Stomach smooth muscle (tissue), 2 donors: ENCODE data around the gene NAPG.

Experiments used
- H3K27ac ChIP-seq: one replicate; pipeline ENCODE4 v1.7.0; 2013; ENCODE audit warnings: mild to moderate bottlenecking, low read length, inconsistent platforms
- H3K27me3 ChIP-seq, 2 donors: one replicate each; pipeline ENCODE4 v1.7.0; 2013; ENCODE audit warnings: low read length in 2 of 2; ENCODE audit not compliant: insufficient read depth in 2 of 2, control insufficient read depth in 1 of 2
- H3K36me3 ChIP-seq, 2 donors: one replicate each; pipeline ENCODE4 v1.7.0; 2013; ENCODE audit warnings: low read length in 2 of 2; ENCODE audit not compliant: control insufficient read depth in 2 of 2, insufficient read depth in 2 of 2
- H3K4me1 ChIP-seq: one replicate; pipeline ENCODE4 v1.7.0; 2013; ENCODE audit warnings: low read length; ENCODE audit not compliant: control insufficient read depth, insufficient read depth
- H3K4me3 ChIP-seq, 2 donors: one replicate each; pipeline ENCODE4 v1.7.0; 2013; ENCODE audit warnings: low read length in 2 of 2
- H3K9ac ChIP-seq, 2 donors: one replicate each; pipeline ENCODE4 v1.7.0; 2013; ENCODE audit warnings: low read length in 2 of 2, mild to moderate bottlenecking in 1 of 2
- H3K9me3 ChIP-seq, 2 donors: one replicate each; pipeline ENCODE4 v1.7.0; 2013; ENCODE audit warnings: low read length in 2 of 2; ENCODE audit not compliant: control insufficient read depth in 2 of 2
- donor health status: healthy.
- donor health status: Pancreatic carcinoma.

NAPG gene

DNA sequence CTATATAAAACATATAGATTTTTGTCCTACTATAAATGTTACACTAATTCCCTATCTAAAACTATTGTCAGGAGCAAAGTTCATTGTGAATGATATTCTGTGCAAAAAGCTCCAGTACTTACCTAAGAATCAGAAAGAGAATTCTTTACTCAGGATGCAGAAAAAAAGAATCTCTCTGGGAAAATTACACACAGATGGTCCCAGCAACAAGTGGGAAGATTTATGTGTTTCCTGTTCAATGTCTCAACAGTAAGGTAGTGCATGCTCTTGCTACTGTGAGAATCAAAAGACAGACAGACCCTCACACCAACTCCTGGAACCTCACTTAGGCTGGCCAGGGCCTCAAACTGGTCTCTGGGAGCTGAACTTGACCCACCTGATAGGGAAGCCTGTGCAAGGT lies 11.2 kb upstream of the NAPG start:
- no peak overlapping the region for H3K9ac ChIP-seq
- no peak overlapping the region for H3K4me3 ChIP-seq
- peaks cover 0 to 3% of the 10 kb centered on the region in 2 donors for H3K9me3 ChIP-seq
- H3K27me3 ChIP-seq, result no peaks in the 10 kb centered on the region
- no peaks in the 10 kb centered on the region for H3K36me3 ChIP-seq
- peaks cover 18% of the 10 kb centered on the region for H3K4me1 ChIP-seq
- no peak overlapping the region for H3K27ac ChIP-seq

DNA sequence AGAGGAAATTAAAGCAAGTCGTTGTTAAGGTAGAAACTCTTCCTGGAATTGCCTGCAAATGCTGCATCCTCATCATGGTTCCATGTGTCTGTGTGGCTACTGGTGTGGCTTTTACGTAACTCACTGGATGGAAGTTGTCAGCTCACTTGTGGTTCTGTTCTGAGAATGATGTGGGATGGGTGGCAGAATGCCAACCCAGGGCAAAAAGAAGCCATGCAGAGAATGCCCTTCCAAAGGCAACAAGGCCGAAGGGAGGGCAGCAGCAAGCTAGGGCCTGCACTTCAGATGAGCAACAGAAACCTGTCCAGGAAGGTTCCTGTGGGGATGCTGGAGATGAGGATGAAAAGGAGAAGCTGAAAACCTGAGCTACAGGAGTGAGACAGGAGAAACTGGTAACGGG lies 10.4 kb upstream of the NAPG start:
- Histone ChIP-seq H3K4me1 (peaks cover 26% of the 10 kb centered on the region), H3K9me3 (peaks cover 0 to 3% of the 10 kb centered on the region in 2 donors), H3K36me3 (no peaks in the 10 kb centered on the region), H3K4me3 (no peak overlapping the region), H3K9ac (no peak overlapping the region), H3K27me3 (no peaks in the 10 kb centered on the region), H3K27ac (no peak overlapping the region)

DNA sequence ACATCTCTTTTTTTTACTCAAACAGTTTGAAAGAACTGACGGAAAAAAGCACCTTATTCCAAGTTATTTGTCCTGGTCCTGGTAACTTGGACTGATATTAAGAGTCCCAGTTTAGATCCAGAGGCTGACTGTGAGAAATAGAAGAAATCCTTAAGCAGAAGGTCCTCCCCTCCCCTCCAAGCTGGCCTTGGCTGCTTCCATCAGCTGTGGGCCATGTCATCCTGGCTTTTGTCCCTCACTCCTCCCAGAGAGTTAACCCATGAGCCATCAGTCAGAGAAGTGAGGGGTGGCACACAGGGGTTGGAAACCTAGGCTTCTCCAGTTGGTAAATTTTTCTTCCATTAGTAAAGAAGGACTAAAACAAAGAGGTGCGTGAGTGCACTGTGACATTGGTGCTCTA lies 9.7 kb upstream of the NAPG start:
- no peak overlapping the region for H3K27ac ChIP-seq
- peaks cover 26% of the 10 kb centered on the region for H3K4me1 ChIP-seq

DNA sequence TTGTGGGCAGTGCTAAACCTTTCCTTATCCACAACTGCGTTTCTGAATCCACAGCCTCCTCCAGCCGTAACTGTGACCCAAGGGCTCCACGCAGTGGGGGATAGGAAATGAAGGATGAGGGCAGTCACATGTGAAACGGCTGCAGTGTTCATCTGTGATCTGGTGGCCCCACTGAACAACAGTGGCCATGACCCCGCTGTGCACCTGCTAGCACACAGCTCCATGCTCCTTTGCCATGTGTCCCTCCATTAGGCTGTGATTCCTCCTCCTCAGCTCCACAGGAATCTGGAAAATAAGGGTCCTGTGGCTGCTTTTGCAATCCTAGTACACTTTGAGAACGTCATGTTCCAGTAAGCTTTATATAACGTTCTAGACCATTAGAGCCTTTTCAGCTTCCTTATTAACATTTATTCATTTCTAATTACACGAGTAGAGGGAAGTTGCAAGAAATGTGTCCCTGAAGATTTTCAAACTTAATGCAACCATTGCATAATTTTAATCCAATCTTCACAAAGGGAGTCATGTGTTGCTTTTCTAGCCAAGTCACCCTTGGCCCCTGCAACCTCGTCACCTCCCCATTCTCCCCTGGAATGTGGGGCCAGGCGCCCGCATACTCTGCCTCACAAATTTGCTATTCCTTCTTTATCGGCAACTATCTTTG lies 7.1 kb upstream of the NAPG start:
- Histone ChIP-seq H3K36me3 (no peaks in the 10 kb centered on the region), H3K27me3 (no peaks in the 10 kb centered on the region), H3K9ac (no peak overlapping the region), H3K27ac (peak overlapping the region; percentile 49), H3K9me3 (peaks cover 0 to 3% of the 10 kb centered on the region in 2 donors), H3K4me3 (peak overlapping the region in 1 of 2 donors; percentile 47), H3K4me1 (peaks cover 26% of the 10 kb centered on the region)

More for the DNA sequence above, 9.7 kb upstream of the NAPG start:
- no peaks in the 10 kb centered on the region for H3K36me3 ChIP-seq
- H3K4me3 ChIP-seq, result no peak overlapping the region
- H3K9me3 ChIP-seq, result peaks cover 0 to 3% of the 10 kb centered on the region in 2 donors
- H3K27me3 ChIP-seq, result no peaks in the 10 kb centered on the region
- no peak overlapping the region for H3K9ac ChIP-seq

DNA sequence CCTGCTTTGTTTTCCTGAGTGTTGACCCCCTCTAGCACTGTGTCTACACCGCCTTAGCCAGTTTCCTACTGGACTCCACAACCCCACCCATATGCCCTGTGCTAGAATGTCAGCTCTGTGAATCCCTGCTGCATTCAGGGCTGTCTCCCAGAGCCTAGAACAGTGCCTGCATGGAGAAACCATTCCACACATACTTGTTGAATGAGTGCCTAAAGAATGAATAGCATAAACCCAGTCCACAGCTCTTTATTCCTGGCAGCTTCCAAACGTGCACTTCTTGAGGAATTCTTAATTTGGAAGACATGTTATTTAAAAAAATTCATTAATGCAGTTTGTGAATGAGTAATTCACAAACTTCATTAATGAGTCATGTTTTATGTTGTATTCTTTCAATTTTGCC lies 6.5 kb upstream of the NAPG start:
- H3K9me3 ChIP-seq, result peaks cover 0 to 3% of the 10 kb centered on the region in 2 donors
- no peak overlapping the region for H3K9ac ChIP-seq
- no peak overlapping the region for H3K4me3 ChIP-seq
- H3K36me3 ChIP-seq, result no peaks in the 10 kb centered on the region
- H3K27ac ChIP-seq, result peak overlapping the region; percentile 49
- H3K4me1 ChIP-seq, result peaks cover 26% of the 10 kb centered on the region
- H3K27me3 ChIP-seq, result no peaks in the 10 kb centered on the region

DNA sequence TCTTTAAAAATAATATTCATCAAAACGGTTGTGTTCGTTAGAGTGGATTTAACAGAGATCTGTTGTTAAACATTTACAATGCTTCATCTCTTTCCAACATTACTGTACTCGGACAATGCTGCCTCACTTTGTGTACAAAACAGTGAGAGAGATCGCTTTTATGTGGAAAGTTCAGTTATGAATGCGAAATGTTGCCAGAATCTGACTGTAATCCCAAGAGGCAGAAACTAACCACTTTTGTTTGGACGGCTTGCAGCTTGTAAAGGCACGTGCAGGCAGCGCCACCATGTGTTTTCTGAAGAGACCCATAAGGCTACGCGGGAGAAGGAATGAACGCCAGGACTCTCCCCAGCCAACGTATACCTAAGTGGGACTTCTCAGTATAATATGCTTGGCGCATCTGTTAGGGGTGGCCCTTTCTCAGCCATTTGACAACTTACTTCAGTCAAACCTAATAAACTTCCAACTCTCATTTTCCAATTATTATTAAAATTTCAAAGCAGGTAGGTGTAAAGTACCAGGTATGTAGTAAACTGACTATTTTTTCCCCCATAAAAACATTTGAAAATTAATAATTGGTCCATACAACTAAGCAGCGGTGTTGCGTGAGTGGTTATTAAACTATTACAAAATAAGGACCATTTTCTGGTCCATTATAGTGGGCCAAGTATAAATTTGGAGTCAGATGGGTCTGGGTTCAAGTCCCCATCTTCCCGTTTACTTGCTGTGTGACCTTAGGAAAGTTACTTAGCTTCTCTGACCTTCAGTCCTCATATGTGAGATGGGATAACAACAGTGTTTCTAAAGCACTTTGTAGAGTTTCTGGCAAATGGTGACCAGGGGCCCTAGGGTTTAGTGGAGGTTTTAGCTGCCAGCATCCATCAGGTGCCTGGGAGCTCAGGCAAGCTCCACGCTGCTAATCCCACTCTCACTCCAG lies 5.6 kb upstream of the NAPG start:
- Histone ChIP-seq H3K9ac (peak overlapping the region; percentile 4 to 6), H3K36me3 (no peaks in the 10 kb centered on the region), H3K4me3 (no peak overlapping the region), H3K27me3 (no peaks in the 10 kb centered on the region), H3K9me3 (peaks cover 0 to 3% of the 10 kb centered on the region in 2 donors), H3K4me1 (peaks cover 26% of the 10 kb centered on the region), H3K27ac (no peak overlapping the region)

DNA sequence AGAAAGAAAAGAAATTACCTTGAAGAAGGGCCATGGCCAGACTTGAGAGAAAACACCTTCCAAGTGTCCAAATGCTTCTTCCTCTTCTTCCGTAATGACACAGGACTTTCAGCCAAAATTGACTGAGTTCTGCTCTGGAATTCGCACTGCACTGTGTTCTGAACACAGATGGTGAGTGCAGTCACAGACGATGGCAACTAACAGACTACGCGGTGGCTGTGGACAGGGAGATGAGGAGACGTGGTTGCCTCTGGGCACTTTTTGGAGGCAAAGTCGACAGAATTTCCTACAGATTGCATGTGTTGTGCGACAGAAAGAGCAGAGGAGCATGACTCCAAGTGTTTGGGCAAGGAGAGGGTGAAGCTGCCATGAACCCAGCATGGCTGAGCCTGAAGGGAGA lies 4.3 kb upstream of the NAPG start:
- no peaks in the 10 kb centered on the region for H3K27me3 ChIP-seq
- H3K9me3 ChIP-seq, result peaks cover 0 to 3% of the 10 kb centered on the region in 2 donors
- H3K4me3 ChIP-seq, result no peak overlapping the region
- H3K27ac ChIP-seq, result no peak overlapping the region
- H3K9ac ChIP-seq, result no peak overlapping the region
- H3K4me1 ChIP-seq, result peaks cover 19% of the 10 kb centered on the region
- no peaks in the 10 kb centered on the region for H3K36me3 ChIP-seq

DNA sequence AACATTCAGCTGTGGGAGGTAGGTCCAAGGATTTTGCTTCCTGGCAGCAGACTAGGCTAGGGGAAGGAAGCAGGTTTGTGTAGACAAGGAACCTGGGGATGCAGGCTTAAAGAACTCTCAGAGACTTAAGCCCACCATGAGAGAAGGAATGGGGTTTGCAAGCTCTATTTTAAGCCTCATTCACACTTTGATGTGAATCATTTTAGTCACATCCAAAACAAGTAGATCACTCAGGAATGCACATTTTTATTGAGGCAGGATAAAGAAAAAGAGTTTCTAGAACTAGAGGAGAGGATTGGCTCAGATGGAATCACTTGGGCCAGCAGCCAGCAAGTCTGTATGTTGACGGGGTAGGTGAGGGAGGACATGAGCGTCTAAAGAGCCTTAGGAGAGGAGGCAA lies 3.3 kb upstream of the NAPG start:
- peaks cover 24% of the 10 kb centered on the region for H3K4me1 ChIP-seq

DNA sequence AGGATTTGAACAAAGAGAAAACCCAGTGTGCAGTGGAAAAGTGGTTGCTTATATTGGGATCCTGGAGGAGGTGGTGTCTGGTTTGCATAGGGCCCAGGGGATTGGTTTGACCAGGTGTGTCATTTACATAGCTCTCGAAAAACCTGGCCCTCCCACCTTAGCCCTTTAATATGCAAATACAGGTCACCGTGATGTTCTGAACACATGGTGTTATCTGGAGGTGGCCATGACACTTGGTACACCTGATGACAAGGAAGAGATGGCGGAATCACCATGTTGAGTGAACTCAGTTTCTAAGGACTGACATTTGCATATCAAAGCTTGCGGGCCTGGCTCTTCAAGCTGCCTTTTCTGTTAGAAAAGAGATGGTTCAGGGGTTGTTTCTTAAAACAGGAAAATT lies 2.3 kb upstream of the NAPG start:
- no peak overlapping the region for H3K9ac ChIP-seq
- peaks cover 28% of the 10 kb centered on the region for H3K4me1 ChIP-seq
- no peaks in the 10 kb centered on the region for H3K36me3 ChIP-seq
- H3K4me3 ChIP-seq, result no peak overlapping the region
- no peaks in the 10 kb centered on the region for H3K27me3 ChIP-seq
- no peak overlapping the region for H3K27ac ChIP-seq
- no peaks in the 10 kb centered on the region for H3K9me3 ChIP-seq

More for the DNA sequence above, 3.3 kb upstream of the NAPG start:
- Histone ChIP-seq H3K36me3 (no peaks in the 10 kb centered on the region), H3K27me3 (no peaks in the 10 kb centered on the region), H3K9ac (no peak overlapping the region), H3K27ac (no peak overlapping the region), H3K4me3 (no peak overlapping the region), H3K9me3 (no peaks in the 10 kb centered on the region)

DNA sequence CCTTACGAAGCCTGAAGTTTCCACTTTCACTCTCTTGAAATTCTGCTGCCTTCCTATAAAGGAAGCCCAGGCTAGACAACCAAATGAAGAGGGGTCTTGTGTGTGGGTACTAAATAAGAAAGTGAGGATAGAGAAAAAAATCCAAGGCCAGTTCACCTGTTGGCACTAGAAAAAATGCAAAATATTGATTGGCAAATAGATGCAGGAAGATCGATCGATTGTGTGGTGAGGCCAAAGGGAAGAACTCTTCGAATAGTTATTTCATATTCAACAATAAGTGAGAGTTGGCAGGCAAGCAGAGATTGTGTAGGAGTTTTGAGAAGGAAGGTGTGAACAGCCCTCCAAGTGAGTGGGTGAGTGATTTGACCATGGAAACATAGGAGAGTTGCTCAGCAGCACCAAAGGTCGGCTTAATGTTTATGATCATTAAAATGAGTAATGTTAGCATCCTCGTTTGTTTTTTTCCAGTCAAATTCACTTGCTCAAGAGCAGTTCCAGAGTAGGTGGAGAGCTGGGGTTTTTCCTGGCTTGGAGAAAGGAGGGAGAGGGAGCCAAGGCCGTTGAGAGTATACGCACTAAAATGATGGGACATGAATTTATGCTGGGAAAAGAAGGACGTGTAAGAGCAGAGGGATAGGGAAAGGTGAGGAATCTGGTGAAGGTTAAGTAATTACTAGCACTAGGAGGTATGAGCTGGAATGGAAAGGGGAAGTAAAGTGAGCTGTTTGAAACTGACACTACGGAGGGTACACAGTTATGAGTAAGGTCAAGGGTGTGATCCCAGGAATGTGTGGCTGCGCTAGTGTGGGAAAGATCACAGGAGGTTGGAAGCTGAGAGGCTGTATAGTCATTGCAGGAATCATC lies 1.1 kb upstream of the NAPG start:
- H3K9me3 ChIP-seq, result no peaks in the 10 kb centered on the region
- peak overlapping the region in 1 of 2 donors; percentile 94 for H3K4me3 ChIP-seq
- no peaks in the 10 kb centered on the region for H3K36me3 ChIP-seq
- peaks cover 16% of the 10 kb centered on the region for H3K4me1 ChIP-seq
- H3K27ac ChIP-seq, result no peak overlapping the region
- no peak overlapping the region for H3K9ac ChIP-seq
- H3K27me3 ChIP-seq, result no peaks in the 10 kb centered on the region
